HepG2 (cell line): ENCODE measurements around the gene SGSH. TPM values are rescaled to one million over a fixed set of nuclear protein-coding genes. Genes with fewer than 3 reads are reported as not detected.

Experiments
- CSRNP2 ChIP-seq: sonication (generic); formaldehyde crosslinking; conservative IDR thresholded peaks from 2 replicates; pipeline ENCODE4 v1.8.0; 2022; ENCODE audit warnings: low read depth, missing genetic modification reagents
- GABPB1 ChIP-seq: IDR thresholded peaks from 2 replicates; pipeline ENCODE4 v1.6.1; 2016; ENCODE audit warnings: mild to moderate bottlenecking, missing genetic modification reagents, moderate library complexity, missing compliant biosample characterization
- GFI1 ChIP-seq: sonication (generic); formaldehyde crosslinking; IDR thresholded peaks from 2 replicates; pipeline ENCODE4 v1.5.0; 2020; ENCODE audit warnings: missing genetic modification reagents, mild to moderate bottlenecking, borderline replicate concordance
- HIC2 ChIP-seq: sonication (generic); formaldehyde crosslinking; IDR thresholded peaks from 2 replicates; pipeline ENCODE4 v1.9.0; 2022; ENCODE audit warnings: low read depth, missing genetic modification reagents
- MED1 ChIP-seq: sonication (generic); formaldehyde crosslinking; IDR thresholded peaks from 2 replicates; pipeline ENCODE4 v1.4.0; 2020; ENCODE audit warnings: missing genetic modification reagents
- NKX3-1 ChIP-seq: sonication (generic); formaldehyde crosslinking; IDR thresholded peaks from 2 replicates; pipeline ENCODE4 v1.5.0; 2020; ENCODE audit warnings: missing genetic modification reagents
- PPARG ChIP-seq: conservative IDR thresholded peaks from 2 replicates; pipeline ENCODE4 v1.6.1; 2016; ENCODE audit warnings: missing biosample characterization, missing genetic modification reagents
- RBM22 ChIP-seq: fragments of 200-400 bp; formaldehyde crosslinking; optimal IDR thresholded peaks from 2 replicates; pipeline ENCODE3; 2017; ENCODE audit warnings: mild to moderate bottlenecking, low read length, moderate library complexity
- SALL1 ChIP-seq: sonication (generic); formaldehyde crosslinking; IDR thresholded peaks from 2 replicates; pipeline ENCODE4 v1.8.0; 2022; ENCODE audit warnings: mild to moderate bottlenecking, missing genetic modification reagents
- SOX13 ChIP-seq, 3 experiments: fragments of 450-650 bp in 1 of 3; sonication (generic) in 1 of 3; formaldehyde crosslinking in 1 of 3; IDR thresholded peaks in 2 of 3; conservative IDR thresholded peaks in 1 of 3; 2 replicates each; pipeline versions ENCODE4 v1.5.0 to v1.6.1; 2016 to 2020; ENCODE audit warnings: antibody characterized with exemption in 1 of 3, mild to moderate bottlenecking in 1 of 3, missing compliant biosample characterization in 1 of 3, missing genetic modification reagents in 1 of 3, moderate library complexity in 1 of 3
- TEAD2 ChIP-seq: sonication (generic); formaldehyde crosslinking; IDR thresholded peaks from 2 replicates; pipeline ENCODE4 v1.9.0; 2021; ENCODE audit warnings: missing genetic modification reagents
- TFDP1 ChIP-seq: IDR thresholded peaks from 2 replicates; pipeline ENCODE4 v1.6.1; 2016; ENCODE audit warnings: missing compliant biosample characterization, missing genetic modification reagents, borderline replicate concordance
- THAP9 ChIP-seq: sonication (generic); formaldehyde crosslinking; IDR thresholded peaks from 2 replicates; pipeline ENCODE4; 2020; ENCODE audit warnings: missing genetic modification reagents, mild to moderate bottlenecking, borderline replicate concordance
- TMF1 ChIP-seq: sonication (generic); formaldehyde crosslinking; IDR thresholded peaks from 2 replicates; pipeline ENCODE4 v1.8.1; 2022; ENCODE audit warnings: low read depth, missing genetic modification reagents
- YEATS4 ChIP-seq: sonication (generic); formaldehyde crosslinking; IDR thresholded peaks from 2 replicates; pipeline ENCODE4 v1.4.0; 2020; ENCODE audit warnings: missing genetic modification reagents, borderline replicate concordance
- ZFP41 ChIP-seq: sonication (generic); formaldehyde crosslinking; IDR thresholded peaks from 2 replicates; pipeline ENCODE4 v1.4.0; 2020; ENCODE audit warnings: mild to moderate bottlenecking, missing genetic modification reagents, borderline replicate concordance
- ZNF546 ChIP-seq: sonication (generic); formaldehyde crosslinking; conservative IDR thresholded peaks from 2 replicates; pipeline ENCODE4 v1.8.1; 2023; ENCODE audit warnings: mild to moderate bottlenecking, missing genetic modification reagents
- polyA plus RNA-seq, 8 experiments: library from polyadenylated mRNA; depleted of rRNA in 3 of 8; stranded (reverse) in 7 of 8; unstranded in 1 of 8; fragments of >200 nt; fragmentation: Illumina TruSeq in 4 of 8; extraction: Trizol in 4 of 8; gene quantifications; 2 replicates each; pipeline versions ENCODE4 v1.2.1 to v1.2.3, GENCODE V29; 2011 to 2016; ENCODE audit warnings: low read depth in 4 of 8, missing spikeins in 1 of 8, mixed read lengths in 1 of 8; ENCODE audit not compliant: insufficient read depth in 1 of 8
- total RNA-seq, 5 experiments: library from RNA; depleted of rRNA; stranded (reverse); fragments of >200 nt; fragmentation: Illumina TruSeq; extraction: Trizol; gene quantifications; 2 replicates each; pipeline ENCODE4 v1.2.3, GENCODE V29; 2016; ENCODE audit warnings: low read depth in 1 of 5
- TF ChIP-seq, protein P1 (sequence below): sonication (generic); formaldehyde crosslinking; IDR thresholded peaks from 2 replicates; pipeline ENCODE4 v1.8.0; 2022; ENCODE audit warnings: missing genetic modification reagents, low read depth, mild to moderate bottlenecking, borderline replicate concordance
- TF ChIP-seq, protein P2 (sequence below): sonication (generic); formaldehyde crosslinking; IDR thresholded peaks from 2 replicates; pipeline ENCODE4 v1.4.0; 2020; ENCODE audit warnings: mild to moderate bottlenecking, low read depth, missing genetic modification reagents

The SGSH gene
- total and polyA plus RNA-seq, 2 of the 13 experiments (the other 11 are each of a cell fraction or from before 2014, with no cell fraction given): 12.2 to 17.6 TPM

DNA sequence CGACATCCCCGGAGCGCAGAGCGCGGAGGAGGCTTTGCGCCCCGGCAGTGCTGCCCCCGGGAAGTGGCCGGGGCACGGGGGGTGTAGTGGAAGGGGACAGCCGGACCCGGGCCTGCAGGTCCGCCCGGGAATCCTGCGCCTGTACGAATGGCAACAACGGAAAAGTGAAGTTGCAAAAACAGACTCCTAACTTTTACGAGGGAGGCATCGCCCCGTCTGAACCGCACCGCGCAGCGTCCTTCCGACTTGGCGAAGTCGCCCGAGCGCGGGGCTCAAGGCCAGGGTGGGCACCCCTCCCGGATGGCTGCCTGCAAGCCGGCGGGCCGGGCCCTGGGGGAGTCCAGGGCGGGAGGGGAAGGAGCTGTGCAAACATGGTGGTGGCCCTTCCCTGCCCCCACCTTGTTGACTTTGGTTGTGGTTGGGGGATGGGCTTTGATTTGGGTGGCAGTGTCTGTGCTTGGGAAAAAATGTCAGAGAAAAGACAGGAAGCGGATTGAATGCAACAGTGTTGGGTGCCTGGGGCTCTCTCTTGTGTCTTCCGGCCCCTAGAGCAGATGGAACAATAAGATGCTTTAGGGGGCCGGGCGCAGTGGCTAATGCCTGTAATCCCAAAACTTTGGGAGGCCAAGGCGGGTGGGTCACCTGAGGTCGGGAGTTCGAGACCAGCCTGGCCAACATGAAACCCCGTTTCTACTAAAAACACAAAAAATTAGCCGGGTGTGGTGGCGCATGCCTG lies 41.2 kb upstream of the SGSH start (continued):
- TF ChIP-seq THAP9 (peak; percentile 71; the same call in 1 of the 2 replicates), GABPB1 (CRISPR knock-in tag) (peak; percentile 86), PPARG (CRISPR knock-in tag) (peak; percentile 79), ZFP41 (CRISPR knock-in tag) (no peak), HIC2 (CRISPR knock-in tag) (peak; percentile 84; the same call in 1 of the 2 replicates), ZNF546 (CRISPR knock-in tag) (peak; percentile 76; the same call in 1 of the 2 replicates), TEAD2 (no peak; the same call in 1 of the 2 replicates), TMF1 (CRISPR knock-in tag) (peak; percentile 63; the same call in 1 of the 2 replicates), GFI1 (CRISPR knock-in tag) (peak; percentile 93), YEATS4 (CRISPR knock-in tag) (peak; percentile 84), SALL1 (CRISPR knock-in tag) (peak; percentile 86), CSRNP2 (CRISPR knock-in tag) (no peak), MED1 (CRISPR knock-in tag) (peak; percentile 92), TFDP1 (peak; percentile 83; the same call in 1 of the 2 replicates), NKX3-1 (CRISPR knock-in tag) (no peak), SOX13 (IDR thresholded peaks at IDR 0.05) (peak; percentile 24; the same call in 1 of the 2 replicates), SOX13 (CRISPR knock-in tag; conservative IDR thresholded peaks at IDR 0.05 in 1 of 2, IDR thresholded peaks at IDR 0.05 in 1 of 2) (peak in 1 of 2 experiments; percentile 87; a peak in 2 of 4 replicates), RBM22 (peak; percentile 67)
- TF ChIP-seq, protein P1, sequence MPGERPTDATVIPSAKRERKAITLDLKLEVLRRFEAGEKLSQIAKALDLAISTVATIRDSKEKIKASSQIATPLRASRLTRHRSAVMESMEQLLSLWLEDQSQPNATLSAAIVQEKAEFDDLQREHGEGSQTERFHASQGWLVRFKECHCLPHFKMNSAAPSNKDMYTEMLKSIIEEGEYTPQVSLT (CRISPR knock-in tag): no peak; the same call in 1 of the 2 replicates
- TF ChIP-seq, protein P2, sequence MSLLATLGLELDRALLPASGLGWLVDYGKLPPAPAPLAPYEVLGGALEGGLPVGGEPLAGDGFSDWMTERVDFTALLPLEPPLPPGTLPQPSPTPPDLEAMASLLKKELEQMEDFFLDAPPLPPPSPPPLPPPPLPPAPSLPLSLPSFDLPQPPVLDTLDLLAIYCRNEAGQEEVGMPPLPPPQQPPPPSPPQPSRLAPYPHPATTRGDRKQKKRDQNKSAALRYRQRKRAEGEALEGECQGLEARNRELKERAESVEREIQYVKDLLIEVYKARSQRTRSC (CRISPR knock-in tag): no peak; the same call in 1 of the 2 replicates
